GM18907 (cell line): Measurements from ENCODE around the gene BAZ1B.

ENCODE experiments used
- ATAC-seq: cut with Tn5 transposase; IDR thresholded peaks from one replicate; pipeline ENCODE4 v1.9.1; 2021; ENCODE audit warnings: mild to moderate bottlenecking, moderate library complexity; ENCODE audit not compliant: unreplicated experiment

BAZ1B gene

GRCh38 chr7:73449422-73449821 lies 72.7 kb downstream of the BAZ1B start:
- no peak for ATAC-seq

- ATAC-seq: no peak
Observed at GRCh38 chr7:73448609-73449008, 73.5 kb downstream of the BAZ1B start.

- ATAC-seq: no peak
Observed at GRCh38 chr7:73447121-73447733, 74.9 kb downstream of the BAZ1B start.

GRCh38 chr7:73446682-73447081 lies 75.4 kb downstream of the BAZ1B start:
- ATAC-seq: no peak

- ATAC-seq: no peak
Observed at GRCh38 chr7:73443548-73444255, 78.4 kb downstream of the BAZ1B start.

GRCh38 chr7:73442903-73443500 lies 79.1 kb downstream of the BAZ1B start:
- no peak for ATAC-seq

GRCh38 chr7:73442222-73442902 lies 79.7 kb downstream of the BAZ1B start:
- ATAC-seq: no peak

- no peak for ATAC-seq
Observed at GRCh38 chr7:73439410-73439704, 82.7 kb downstream of the BAZ1B start.

- ATAC-seq: no peak
Observed at GRCh38 chr7:73438547-73439409, 83.3 kb downstream of the BAZ1B start.

GRCh38 chr7:73437621-73438416 lies 84.3 kb downstream of the BAZ1B start:
- ATAC-seq: no peak

GRCh38 chr7:73437091-73437490 lies 85.0 kb downstream of the BAZ1B start:
- no peak for ATAC-seq

GRCh38 chr7:73436031-73436929 lies 85.8 kb downstream of the BAZ1B start:
- no peak for ATAC-seq

- no peak for ATAC-seq
Observed at GRCh38 chr7:73435471-73436009, 86.6 kb downstream of the BAZ1B start.

GRCh38 chr7:73434701-73435069 lies 87.4 kb downstream of the BAZ1B start:
- no peak for ATAC-seq

- ATAC-seq: peak; percentile 14
Observed at GRCh38 chr7:73433924-73434700, 88.0 kb downstream of the BAZ1B start.

- no peak for ATAC-seq
Observed at GRCh38 chr7:73432676-73433075, 89.4 kb downstream of the BAZ1B start.

GRCh38 chr7:73431041-73431835 lies 90.9 kb downstream of the BAZ1B start:
- ATAC-seq: no peak
